Activated CD8-positive, alpha-beta memory T cell treated with anti-CD3 and anti-CD28 coated beads, Interleukin-2, amount 50 U/mL, for 1 hour (primary cell): ENCODE results near the gene PPP1R10.
"Not testable (repeated sequence)": the region's sequence is repeated elsewhere in the genome, so short reads cannot be mapped to it uniquely, and the experiment has no call there.

Experiments
- DNase-seq: peaks from one replicate; pipeline ENCODE4 v3.0.0-alpha.2; 2020; ENCODE audit errors: extremely low read depth

The PPP1R10 gene

DNA sequence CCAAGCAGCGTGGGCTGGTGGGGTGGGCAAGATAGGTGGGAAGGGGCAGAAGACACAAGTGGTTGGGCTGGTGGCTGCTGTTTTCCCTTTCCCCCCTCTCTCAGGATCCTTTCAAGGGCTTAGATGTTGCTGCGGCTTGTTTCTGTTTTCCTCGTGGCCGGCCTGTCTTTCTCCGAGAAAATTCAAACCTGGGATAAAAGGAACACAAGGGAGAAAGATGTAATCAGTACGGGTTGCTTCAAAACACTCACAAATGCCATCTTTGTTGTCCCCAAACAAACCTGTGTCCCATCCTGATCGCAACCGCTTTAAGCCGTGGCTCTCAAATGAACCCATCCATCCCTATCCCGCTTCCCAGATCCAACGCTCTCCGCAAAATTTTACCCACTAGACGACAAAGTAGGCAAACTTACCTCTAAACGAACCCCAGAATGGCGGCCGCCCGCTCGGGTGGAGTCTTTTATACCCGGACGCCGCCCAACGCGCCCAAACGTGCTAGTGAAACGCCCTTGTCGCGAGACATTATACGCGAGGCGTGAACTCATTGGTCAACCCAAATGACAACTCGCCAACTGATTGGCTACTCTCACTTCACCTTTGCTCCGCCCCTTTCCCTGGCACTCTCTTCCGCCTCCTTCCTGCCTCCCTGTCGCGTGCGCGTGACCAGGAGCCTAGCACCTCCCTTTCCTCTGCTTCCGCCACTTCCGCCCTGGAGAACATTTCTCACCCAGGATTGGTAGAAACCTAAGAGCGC is at the start of gene PPP1R10:
Gene PPP1R10 (minus strand): TSS at position 433 of the 754 bp plus-strand sequence. CDS start 7,299 bp downstream, outside the sequence.
- peak; percentile 100 for DNase-seq

DNA sequence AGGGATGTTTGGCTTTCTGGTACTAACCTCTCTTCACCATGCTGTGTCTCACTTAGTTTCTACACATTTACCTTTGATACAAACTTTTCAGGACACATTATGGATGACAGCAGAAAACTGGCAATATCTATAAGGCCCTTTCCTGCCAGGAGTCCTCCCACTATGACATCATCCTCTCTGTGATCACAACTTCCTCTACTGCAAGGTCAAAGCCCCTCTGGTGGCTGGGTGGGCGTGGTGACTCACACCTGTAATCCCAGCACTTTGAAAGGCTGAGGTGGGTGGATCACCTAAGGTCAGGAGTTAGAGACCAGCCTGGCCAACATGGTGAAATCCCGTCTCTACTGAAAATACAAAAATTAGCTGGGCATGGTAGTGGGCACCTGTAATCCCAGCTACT is 49.3 kb upstream of the PPP1R10 start:
- DNase-seq, result not testable (repeated sequence)

DNA sequence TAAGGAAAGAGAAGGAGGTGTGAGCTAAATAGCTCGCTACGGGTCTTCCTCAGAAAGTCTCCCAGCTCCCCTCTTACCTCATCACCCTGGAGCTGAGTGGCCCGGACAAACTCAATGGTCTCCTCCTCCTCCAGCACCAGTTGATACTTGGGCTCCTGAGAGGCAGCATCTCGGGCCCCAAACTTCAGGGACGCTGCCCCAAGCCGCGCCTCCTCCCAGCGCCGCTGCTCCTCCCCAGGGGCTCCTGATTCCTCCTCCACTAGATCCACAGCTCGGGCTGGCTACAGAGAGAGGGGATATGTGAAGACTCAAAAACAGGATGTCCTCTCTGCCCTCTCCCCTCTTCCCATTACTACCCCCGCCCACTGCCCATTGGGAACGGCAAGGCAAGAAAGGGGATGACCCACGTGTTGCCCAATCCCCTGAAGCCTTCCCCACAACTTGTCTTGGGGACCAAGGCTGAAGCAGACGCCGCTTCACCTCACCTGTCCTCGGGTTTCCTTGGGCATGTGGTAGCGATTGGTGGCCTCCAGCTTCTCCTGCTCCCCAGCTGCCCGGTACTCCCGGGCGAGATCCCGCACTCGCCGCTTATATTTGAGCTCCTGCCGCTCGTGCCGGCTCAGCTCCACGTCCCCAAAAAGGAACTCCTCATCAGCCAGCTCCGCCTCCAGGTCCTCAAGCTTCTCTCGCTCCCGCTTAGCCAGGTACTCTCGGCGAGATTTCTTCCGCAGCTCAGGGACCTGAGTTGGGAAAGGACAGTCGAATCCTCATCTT is 48.1 kb upstream of the PPP1R10 start:
- no peak for DNase-seq

DNA sequence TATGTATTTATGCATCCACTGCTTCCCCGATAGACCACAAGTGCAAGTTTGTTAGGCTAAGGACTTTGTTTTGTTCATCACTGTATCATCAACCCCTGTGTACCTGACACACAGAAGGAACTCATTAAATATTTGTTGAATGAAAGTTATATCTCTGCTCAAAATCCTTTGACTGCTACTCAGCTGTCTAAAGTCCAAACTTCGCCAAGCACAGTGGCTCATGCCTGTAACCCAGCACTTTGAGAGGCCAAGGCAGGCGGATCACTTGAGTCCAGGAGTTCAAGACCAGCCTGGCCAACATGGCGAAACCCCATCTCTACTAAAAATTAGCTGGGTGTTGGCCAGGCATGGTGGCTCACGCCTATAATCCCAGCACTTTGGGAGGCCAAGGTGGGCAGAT is 40.9 kb upstream of the PPP1R10 start:
- DNase-seq, result not testable (repeated sequence)

DNA sequence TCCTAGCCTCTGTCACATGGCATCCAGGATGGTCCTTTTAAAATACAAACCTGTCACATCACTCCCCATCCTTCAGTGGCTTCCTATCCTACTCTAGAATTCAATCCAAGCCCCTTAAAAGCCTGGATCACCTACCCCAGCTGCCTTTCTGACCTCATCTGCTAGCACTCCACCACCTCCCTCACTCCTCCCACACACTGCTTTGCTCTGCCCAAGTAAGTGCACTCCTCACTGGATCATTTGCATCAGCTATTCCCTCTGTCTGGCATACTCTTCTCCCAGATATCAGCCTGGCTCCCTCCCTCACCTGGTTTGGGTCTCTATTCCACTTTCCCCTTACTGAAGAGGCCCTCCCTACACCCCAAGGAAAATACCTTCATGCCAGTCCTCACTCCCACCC is 40.4 kb upstream of the PPP1R10 start:
- no peak for DNase-seq

DNA sequence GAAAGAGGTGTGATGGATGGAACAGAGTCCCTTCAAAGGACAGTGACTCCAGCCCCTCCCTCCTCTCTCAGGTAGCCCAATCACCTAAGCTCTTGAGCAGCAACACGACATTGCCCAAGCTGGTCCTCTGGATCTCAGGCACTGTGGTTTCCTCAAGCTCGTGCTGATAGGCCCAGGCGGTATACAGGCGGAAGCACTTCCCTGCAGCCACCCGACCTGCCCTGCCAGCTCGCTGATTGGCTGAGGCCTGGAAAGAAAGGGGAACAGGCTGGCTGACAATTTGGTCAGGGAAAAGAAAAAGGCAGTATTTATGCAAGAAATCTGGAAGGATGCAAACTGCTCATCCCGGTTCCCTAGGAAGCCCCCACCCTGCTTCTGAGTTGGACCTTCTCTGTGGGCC is 39.5 kb upstream of the PPP1R10 start:
- DNase-seq, result no peak

DNA sequence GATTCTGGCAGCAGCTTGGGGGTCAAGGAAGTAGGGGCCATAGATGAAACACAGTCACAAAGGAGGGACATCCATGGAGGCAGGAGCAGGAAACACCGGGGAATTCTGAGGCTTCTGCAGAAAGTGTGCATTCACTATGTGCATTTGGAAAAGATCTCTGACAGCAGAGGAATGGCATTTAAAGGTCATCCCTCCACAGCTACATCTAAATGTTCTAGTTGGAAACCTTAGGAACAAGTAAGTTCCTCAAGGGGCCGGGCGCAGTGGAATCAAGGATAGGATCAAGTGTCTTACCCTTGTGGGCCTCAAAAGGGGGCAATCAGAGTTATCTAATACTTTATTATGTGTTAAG is 38.7 kb upstream of the PPP1R10 start:
- no peak for DNase-seq

DNA sequence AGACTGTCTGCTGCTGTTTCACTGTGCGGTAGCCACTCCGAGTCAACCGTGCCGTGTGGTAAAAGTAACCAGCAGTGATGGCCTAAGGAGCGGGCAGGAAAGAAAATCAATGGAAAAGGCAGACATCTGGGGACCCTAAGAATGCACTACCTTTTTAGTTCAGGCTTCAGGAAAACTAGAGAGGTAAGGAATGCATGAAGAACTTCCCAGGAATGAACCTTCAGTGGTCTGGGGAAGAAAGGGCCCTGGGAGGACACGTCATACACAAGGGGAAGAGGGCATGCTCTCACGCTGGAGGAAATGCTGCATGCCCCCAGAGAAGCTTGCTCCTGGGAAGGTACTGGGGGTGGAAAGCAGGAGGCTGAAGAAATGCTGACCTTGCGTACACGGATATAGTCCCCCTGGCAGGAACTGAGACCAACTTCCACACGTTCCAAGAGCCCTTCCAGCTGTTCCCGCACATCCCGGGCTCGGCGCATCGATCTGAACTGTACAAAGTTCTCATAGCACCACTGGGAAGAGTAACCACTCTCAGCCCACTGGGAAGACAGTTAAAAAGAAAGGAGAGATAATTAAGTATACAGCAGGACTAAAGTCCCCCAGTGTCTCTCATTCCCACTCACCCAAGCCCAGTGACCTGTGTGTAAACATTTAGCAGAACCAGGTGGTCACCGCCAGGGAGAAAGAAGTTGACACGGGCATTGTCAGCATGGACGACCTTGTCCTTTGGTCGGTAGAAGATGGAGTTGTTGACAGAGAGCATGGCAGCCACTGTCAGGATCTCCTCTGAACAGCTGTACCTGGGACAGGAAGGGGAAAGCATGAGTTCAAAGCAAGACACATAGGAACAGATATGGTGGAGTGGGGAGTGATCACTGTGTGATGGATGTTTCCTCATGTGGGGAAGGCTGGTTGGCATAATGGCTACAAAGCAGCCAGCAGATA is 38.0 kb upstream of the PPP1R10 start:
- DNase-seq, result no peak

DNA sequence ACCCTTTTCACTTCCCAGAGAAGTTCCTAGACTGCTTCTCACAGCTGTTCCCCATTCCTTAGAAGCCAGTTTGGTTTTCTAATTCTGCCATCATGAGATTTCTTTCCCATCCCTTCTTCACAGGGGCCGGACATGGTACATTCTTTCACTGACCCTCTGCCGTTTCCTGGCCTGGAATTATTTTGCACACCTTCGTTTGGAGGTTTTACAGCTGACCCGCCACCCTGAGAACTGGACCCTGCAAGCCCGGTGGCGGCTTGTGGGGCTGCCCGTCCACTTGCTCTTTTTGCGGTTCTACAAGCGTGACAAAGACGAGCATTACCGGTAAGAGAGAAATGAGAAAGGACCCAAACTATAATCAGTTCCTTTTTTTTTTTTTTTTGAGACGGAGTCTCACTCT is 34.1 kb upstream of the PPP1R10 start:
- DNase-seq, result no peak

DNA sequence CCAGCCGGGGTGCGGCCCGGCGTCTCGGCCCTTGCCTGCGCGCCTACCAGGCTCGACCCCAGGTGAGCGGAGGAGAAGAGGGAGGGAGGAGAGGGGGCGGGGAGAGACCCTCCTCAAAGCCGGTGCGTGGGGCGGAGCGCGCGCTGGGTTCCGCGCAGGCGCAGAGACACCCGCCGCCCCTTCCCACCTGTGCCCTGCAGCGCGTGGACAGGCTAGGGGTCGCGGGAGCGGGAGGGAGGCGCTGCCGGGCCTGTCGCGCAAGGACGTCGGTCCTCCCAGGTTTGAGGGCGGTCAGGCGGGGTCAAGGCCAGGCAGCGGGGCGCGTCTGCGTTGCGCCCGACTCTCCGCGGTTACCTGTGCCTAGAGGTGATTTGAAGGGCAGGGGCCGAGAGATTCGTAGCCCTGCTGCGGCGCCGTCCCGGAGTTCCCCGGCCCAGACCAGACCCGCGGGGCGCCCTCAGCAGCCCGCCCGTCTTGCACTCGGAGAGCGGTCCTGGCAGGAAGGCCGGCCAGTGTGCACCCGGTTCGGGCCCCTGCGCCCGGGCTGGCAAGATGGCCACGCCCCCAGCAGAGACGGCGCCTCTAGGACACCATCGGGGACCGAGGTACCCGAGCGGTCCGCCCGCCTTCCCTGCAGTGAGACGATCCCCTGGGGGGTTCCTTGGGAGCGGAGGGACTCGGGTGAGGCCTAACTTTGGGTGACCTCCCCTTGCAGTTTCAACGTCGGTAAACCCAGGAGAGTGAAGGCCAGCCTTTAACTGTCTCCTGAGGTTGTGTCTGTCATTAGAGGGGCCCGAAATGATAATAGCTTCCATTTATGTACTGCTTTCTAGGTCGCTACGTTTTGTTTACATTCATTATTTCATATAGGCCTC is 30.4 kb upstream of the PPP1R10 start:
- DNase-seq, result peak; percentile 28

DNA sequence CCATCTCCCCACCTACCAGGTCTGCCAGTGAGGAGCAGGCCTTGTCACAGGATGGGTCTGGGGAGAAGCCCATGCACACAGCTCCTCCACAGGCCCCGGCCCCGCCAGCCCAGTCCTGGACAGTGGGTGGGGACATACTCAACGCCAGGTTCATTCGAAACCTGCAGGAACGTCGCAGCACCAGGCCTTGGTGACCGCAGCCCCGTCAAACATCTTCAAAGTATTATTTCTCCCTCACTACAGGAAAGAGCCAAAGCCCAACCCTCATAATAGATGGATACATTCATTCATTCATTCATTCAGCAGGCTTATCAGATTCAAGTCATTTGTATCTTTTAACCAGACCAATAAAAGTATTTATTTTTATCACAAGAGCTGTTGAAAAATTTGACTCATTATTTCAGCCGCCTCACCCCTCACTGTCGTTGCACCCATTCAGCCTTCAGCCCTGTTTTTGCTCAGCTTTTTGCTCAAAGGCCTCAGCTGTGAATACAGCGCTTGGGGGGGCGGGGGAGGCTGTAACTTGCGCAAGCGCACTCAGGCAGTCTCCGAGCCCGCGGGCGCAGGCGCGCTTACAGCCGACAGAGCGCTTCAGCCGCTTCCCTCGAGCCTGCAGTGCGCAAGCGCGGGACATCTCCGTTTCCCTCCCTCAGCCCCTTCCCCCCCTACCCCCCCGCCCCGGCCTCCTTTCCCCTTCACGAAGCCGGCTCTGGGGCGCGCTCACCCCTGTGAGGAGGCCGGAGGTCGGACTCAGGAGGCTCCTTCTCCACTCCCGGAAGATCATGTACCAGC is 29.6 kb upstream of the PPP1R10 start, which contains the start of gene C6orf136:
Gene C6orf136 (plus strand): TSS at position 684 of the 792 bp plus-strand sequence. CDS start 99 bp downstream, at position 783.
- DNase-seq, result peak; percentile 80

DNA sequence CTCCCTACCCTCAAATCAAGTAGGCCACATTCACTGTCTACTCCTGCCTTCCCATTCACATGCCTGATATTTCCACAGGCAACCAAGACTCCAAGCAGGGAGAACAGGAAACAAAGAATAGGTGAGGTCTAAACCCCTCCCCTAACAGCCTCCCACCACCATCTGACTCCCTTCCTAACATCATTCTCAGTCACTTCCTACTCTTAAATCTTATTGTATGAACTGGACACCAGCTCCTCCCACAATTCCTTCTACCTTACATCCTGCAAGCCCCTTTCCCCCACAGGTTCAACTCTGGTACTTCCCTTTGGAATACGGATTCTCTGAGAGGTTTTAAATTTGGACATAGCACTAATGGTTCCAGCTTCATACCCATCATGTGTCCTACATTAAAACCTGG is 28.9 kb upstream of the PPP1R10 start:
- no peak for DNase-seq

DNA sequence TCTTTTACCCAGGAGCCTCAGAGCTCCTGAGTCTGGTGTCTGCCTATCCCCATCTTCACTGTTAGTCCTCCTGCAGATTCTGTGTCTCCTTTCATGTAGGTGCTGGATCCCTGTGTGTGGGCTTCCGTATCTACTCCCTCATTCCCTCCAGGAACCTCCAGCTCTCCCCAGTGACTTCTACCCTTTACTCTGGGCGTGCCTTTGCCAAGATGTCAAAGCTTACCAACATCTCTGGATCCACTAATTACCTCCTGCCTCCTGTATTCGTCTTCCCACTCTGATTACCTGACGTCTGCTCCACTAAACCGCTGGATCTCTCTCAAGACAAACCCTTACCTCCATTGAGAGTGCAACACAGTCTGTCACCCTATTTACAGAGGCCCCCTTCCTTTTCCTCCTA is 27.7 kb upstream of the PPP1R10 start:
- DNase-seq, result no peak

DNA sequence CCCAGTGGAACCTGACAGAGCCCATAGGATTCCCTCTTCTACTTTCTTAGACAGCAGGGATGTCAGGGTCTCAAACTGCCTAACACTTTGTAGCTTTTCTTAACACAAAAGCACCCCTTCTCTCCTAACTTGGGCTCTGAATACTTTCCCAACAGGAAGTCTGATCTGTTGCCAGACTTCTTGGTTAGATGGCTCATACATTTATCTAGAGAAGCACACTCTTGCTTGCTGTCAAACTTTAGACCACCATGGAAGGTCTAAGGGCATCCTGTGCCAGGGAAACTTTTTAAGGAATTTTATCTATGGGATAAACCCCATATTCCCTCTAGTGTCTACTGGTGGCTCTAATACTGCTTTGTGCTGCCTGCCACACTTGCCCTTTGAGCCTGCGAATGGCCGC is 26.6 kb upstream of the PPP1R10 start:
- no peak for DNase-seq

DNA sequence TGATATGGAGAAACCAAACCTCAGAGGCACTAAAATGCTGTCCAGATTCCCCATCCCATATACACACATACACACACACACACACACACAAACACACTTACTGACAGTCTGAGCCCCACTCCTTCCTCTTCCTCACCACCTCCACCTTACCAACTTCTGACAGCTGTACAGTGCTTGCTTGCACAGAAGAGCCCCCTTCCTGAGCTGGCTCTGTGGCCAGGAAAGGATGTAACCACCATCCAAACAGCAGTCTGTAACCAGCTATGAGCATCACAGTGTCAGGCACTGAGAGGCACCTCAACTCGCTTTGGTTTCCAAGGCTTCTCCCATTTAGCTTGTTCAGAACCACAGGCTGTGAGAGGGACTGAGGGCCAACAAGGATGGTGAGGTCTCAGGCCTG is 24.0 kb upstream of the PPP1R10 start:
- no peak for DNase-seq

DNA sequence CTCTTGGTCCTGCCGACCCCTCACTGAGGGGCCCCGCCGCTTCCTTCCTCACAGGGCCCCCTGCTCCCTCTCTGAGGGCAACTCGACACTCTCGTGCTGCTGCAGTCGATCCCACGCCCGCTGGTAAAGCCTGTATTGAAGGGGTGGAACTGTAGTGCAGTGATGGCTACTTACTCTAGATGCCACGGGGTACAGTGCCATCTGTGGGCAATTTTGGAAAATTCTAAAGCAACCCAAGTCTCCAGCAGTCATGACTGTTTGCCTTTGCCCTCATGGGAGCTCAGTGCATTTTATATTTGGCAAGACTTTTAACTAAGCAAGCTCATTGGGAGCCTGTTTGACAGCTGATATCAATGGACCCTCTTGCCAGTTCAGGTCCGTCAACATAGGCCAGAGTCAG is 23.4 kb upstream of the PPP1R10 start:
- no peak for DNase-seq

DNA sequence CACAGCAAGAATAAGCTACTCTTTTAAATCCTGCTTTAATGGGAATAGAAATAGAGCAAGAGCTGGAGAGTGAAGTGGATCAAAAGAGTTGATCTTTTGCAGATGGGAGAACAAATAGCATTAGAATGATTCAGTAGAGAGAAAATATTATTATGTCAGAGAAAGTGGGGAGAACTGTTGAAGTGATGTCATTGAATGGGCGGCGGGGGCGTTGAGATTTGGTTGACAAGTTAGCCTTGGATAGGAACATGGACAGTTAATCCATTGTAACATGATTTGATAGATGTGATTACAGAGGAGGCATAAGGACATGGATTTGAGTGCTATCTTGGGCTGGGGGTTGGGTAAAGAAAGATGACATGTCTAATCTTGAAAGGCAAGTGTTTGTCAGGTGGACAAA is 18.8 kb upstream of the PPP1R10 start:
- DNase-seq, result no peak

DNA sequence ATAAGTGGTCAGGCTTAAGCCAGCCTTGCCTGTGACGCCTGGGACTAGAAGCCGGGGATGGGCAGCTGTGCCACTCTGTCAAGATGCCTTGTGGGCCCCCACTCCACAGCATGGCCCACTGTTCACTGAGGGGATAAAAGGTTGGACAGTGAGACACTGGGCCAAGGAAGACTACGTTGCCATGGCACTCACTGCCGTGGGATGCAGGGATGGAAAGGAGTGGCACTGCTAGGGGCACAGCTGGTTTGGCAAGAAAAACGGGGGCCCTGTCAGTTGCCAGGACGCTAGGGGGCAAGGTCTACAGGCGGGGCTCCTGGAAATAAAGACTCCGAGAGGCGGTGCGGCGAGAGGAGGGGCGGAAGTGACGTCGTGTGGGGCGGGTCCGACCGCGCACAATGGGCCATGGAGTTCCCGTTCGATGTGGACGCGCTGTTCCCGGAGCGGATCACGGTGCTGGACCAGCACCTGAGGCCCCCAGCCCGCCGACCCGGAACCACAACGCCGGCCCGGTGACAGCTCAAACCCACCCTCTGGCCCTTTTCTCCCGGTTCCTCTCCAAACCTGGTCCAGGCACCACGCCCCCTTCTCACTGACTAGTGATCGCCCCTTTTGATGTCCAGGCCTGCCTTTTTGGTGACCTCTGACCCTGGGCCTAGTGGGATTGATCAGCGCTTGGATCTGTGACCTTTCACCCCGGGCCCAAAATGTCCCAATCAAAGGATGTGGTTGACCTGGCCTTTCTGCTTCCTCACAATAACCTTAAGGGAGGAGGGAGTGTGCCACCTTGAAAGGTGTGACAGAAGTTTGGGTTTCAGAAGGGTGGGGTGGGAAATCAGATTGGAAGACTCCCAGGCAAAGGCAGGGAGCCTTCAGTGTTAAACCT is 9.7 kb upstream of the PPP1R10 start, which contains the start of gene ATAT1:
Gene ATAT1 (plus strand): TSS at position 391 of the 883 bp plus-strand sequence.
- DNase-seq, result peak; percentile 77

DNA sequence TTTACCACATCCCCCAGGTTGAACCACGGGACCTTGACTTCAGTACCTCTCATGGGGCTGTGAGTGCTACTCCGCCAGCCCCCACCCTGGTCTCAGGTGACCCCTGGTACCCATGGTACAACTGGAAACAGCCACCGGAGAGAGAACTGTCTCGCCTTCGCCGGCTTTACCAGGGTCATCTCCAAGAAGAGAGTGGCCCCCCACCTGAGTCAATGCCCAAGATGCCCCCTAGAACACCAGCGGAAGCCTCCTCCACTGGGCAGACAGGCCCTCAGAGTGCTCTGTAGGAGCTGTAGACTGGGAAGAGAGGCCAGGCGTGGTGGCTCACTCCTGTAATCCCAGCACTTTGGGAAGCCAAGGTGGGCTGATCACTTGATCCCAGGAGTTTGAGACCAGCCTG is 8.5 kb upstream of the PPP1R10 start:
- DNase-seq, result no peak
